HG02763 (cell line): ENCODE data around the gene ERFL.
A peak's percentile ranks its signal among the peaks of the same experiment; 100 is the strongest.

Experiments
- ATAC-seq: cut with Tn5 transposase; IDR thresholded peaks from one replicate; pipeline ENCODE4 v1.9.1; 2021; ENCODE audit warnings: mild to moderate bottlenecking, moderate library complexity; ENCODE audit not compliant: unreplicated experiment

ERFL gene

GRCh38 chr19:41928221-41928683 lies at the start of gene ERFL:
Gene ERFL, minus strand, starts transcription at chr19:41928449. Its CDS starts 15,530 bp downstream, at chr19:41912919.
- no peak for ATAC-seq

DNA sequence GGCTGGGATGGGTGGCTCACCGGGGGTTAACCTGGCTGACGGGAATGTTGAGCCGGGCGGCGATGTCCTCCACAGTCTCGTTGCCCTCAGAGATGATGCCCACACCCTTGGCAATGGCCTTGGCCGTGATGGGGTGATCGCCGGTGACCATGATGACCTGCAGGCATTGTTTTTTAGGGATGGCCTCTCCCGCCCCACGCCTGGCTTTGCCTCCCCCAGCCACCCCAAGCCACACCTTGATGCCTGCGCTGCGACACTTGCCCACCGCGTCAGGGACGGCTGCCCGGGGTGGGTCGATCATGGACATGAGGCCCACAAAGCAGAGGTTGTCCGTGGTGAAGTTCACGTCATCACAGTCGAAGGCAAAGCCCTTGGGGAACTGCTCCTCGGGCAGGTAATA lies 49.7 kb upstream of the ERFL start:
- no peak for ATAC-seq

- no peak for ATAC-seq
Observed at GRCh38 chr19:41974652-41975051, 46.4 kb upstream of the ERFL start.

- ATAC-seq: no peak
Observed at GRCh38 chr19:41971363-41971762, 43.1 kb upstream of the ERFL start.

GRCh38 chr19:41969772-41970458 lies 41.7 kb upstream of the ERFL start:
- no peak for ATAC-seq

- no peak for ATAC-seq
Observed at GRCh38 chr19:41968751-41969595, 40.7 kb upstream of the ERFL start.

DNA sequence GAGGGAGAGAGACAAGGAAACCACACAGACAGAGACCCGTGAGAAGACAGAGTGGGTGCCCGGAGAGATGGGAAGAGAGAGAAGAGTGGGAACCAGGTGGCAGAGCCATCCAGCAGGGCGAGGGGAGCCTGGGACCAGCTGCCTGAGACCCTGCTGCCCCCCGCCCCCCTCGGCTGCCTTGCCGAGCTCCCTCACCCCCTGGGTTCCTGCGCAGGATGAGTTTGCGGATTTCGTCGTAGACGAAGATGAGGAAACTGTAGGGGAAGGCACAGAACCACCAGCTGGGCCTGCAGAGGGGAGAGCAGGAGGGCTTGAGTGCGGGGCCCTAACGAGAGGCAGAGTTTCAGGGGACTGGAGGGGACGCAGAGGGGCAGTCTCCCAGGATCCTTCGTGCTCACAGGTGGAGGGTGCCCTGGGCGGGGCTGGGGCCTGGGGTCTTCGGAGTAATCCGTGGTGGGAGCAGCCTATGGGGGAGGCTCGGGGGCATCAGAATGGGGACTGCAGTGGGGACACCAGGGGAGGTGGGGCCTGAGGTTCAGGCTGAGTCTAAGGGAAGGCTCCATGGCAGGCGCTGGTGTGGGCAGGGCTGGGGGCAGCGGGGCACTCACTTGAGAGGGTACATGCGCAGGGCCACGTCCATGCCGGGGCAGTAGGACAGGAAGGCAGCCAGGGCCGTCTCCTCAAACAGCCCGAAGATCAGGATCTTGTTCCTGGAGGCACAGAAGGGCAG lies 39.0 kb upstream of the ERFL start:
- ATAC-seq: no peak

DNA sequence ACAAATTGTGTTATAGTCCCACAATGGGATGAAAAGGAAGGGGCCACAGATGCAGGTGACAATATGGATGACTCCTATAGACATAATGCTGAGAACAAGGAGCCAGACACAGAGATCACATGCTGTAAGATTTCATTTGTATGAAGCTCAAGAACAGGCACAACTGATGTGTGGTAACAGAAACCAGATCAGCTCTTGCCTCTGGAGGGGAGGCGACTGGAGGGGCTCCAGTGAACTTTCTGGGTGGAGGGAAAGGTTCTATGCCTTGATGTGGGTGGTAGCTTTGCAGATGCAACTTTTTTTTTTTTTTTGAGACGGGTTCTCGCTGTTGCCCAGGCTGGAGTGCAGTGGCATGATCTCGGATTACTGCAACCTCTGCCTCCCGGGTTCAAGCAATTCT lies 36.9 kb upstream of the ERFL start:
- ATAC-seq: no peak

- ATAC-seq: no peak
Observed at GRCh38 chr19:41960973-41961372, 32.7 kb upstream of the ERFL start.

- ATAC-seq: peak; percentile 79
Observed at GRCh38 chr19:41959056-41960053, 31.1 kb upstream of the ERFL start, which contains the start of gene RABAC1. Gene RABAC1, minus strand, starts transcription at chr19:41959321. Its CDS starts 29 bp downstream, at chr19:41959292.

GRCh38 chr19:41958367-41959055 lies 30.3 kb upstream of the ERFL start:
- ATAC-seq: peak; percentile 50

DNA sequence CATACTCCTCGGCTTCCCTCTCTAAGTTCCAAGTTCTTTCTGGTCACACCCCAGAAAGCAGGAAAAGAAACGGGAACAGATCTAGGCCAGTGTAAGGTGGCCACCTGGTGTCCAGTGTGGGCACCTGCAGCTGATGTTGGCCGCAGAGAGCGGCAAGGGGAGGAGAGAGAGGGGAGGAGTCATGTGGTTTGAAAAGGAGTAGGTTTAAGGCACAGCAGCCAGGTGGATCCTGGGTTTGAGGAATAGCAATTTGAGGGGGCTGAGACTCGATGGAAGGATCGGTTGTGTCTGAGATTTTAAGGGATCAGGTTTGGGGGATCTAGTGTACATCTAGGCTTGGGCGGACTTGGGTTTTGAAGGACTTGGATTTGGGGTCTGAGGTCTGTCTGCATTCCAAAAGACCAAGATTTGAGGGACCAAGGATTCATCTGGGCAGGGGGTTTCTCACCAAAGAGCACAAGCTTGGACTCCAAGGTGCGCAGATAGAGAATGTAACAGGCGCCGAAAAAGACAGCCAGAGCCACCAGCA lies 29.7 kb upstream of the ERFL start:
- ATAC-seq: no peak

- no peak for ATAC-seq
Observed at GRCh38 chr19:41957161-41957837, 29.1 kb upstream of the ERFL start.

- ATAC-seq: no peak
Observed at GRCh38 chr19:41956621-41957020, 28.4 kb upstream of the ERFL start.

DNA sequence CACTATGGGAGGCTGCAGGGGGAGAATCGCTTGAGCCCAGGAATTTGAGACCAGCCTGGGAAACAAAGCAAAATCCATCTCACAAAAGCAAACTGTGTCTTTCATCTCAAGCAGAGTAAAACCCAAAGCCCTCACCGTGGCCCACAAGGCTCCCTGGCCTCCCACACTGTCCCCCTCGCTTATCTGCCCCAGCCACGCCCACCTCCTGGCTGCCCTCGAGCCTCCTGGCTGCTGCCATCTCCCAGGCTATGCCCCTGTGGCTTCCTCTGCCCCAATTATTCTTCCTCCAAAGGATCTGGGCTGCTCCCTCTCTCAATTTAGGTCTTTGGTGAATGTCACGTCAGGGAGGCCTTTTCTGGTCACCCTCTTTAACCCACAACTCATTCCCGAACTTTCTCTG lies 27.3 kb upstream of the ERFL start:
- no peak for ATAC-seq

DNA sequence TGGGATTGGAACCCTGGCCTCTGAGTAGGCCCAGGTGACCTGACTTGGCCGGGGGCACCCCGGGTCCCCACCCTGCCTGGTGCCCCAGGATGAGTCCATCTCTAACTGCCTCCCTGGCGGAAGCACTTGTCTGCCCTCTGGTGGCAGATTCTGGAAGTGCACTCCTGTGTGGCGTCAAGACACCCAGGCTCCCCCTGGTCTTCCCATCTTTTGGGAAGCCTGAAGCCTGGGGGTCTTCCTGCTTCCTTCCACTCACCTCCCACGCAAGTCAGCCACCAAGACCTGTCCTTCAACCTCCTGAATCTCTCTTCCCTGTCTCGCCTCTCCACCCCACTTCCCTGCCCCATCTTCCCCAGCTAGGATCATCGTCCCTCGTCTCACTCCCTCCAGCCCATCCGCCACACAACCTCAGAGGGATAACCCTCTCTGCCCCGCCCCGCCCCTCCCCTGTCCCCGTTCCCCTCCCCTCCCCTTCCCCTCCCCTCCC lies 23.5 kb upstream of the ERFL start:
- ATAC-seq: no peak

- no peak for ATAC-seq
Observed at GRCh38 chr19:41947091-41947490, 18.8 kb upstream of the ERFL start.

GRCh38 chr19:41945135-41945766 lies 17.0 kb upstream of the ERFL start:
- peak; percentile 66 for ATAC-seq
